CD4-positive, alpha-beta T cell (primary cell): ENCODE results near the gene GNRH2. TPM values are rescaled to one million over a fixed set of nuclear protein-coding genes. Genes with fewer than 3 reads are reported as not detected.

ENCODE experiments used
- ATAC-seq: fragments of 200-7000 bp; cut with Tn5 transposase; one replicate; pipeline ENCODE4 v1.10.0; 2022; ENCODE audit warnings: mild to moderate bottlenecking; ENCODE audit not compliant: poor library complexity
- CTCF ChIA-PET: fragments of 350-600 bp; sonication (Branson Sonifier 250); formaldehyde crosslinking; loops from one replicate; lab custom pipeline; 2021; ENCODE audit warnings: antibody characterized with exemption, inconsistent platforms; lab: Charles Lee
- POLR2A ChIA-PET: fragments of 350-600 bp; sonication (Branson Sonifier 250); formaldehyde crosslinking; loops from one replicate; lab custom pipeline; 2021; ENCODE audit warnings: antibody characterized with exemption, inconsistent platforms; lab: Charles Lee
- DNase-seq, 14 experiments: peaks; one replicate each; pipeline ENCODE4 v3.0.0-alpha.2; 2013 to 2020; ENCODE audit warnings: mixed read lengths in 2 of 14
- H3K27ac ChIP-seq, 2 donors: one replicate each; pipeline versions ENCODE4 v1.5.1 to v1.7.0; 2013; ENCODE audit warnings: low read length in 2 of 2, low read depth in 1 of 2, mild to moderate bottlenecking in 1 of 2
- H3K27me3 ChIP-seq, 2 experiments: 1 replicate in 1 of 2; 2 replicates in 1 of 2; pipeline versions ENCODE4 v1.6.1 to v1.7.0; 2013; ENCODE audit warnings: low read length in 2 of 2, control low read depth in 1 of 2, mild to moderate bottlenecking in 1 of 2, moderate library complexity in 1 of 2; ENCODE audit not compliant: insufficient read depth in 2 of 2, control insufficient read depth in 1 of 2
- H3K36me3 ChIP-seq: one replicate; pipeline ENCODE4 v1.6.1; 2013; ENCODE audit warnings: low read length, control low read depth; ENCODE audit not compliant: insufficient read depth
- H3K4me1 ChIP-seq: one replicate; pipeline ENCODE4 v1.6.1; 2013; ENCODE audit warnings: low read length, control low read depth; ENCODE audit not compliant: insufficient read depth
- H3K4me3 ChIP-seq: one replicate; pipeline ENCODE4 v1.5.1; 2013; ENCODE audit warnings: mild to moderate bottlenecking, low read length, moderate library complexity
- H3K9me3 ChIP-seq, 2 experiments: 1 replicate in 1 of 2; 2 replicates in 1 of 2; pipeline versions ENCODE4 v1.6.1 to v1.7.0; 2013; ENCODE audit warnings: low read length in 2 of 2, mild to moderate bottlenecking in 2 of 2, control low read depth in 1 of 2, moderate library complexity in 1 of 2; ENCODE audit not compliant: control insufficient read depth in 1 of 2, insufficient read depth in 1 of 2
- H3K27ac Mint-ChIP-seq: one replicate; pipeline ENCODE4 v1.8.0; 2020; ENCODE audit warnings: mixed read lengths
- H3K27me3 Mint-ChIP-seq: one replicate; pipeline ENCODE4 v1.8.0; 2021; ENCODE audit warnings: mixed read lengths
- H3K36me3 Mint-ChIP-seq: one replicate; pipeline ENCODE4 v1.8.0; 2021; ENCODE audit warnings: low read depth, mixed read lengths
- H3K4me1 Mint-ChIP-seq: one replicate; pipeline ENCODE4 v1.8.0; 2021; ENCODE audit warnings: low read depth, mixed read lengths
- H3K4me3 Mint-ChIP-seq: one replicate; pipeline ENCODE4 v1.8.0; 2020; ENCODE audit warnings: mild to moderate bottlenecking, mixed read lengths
- H3K9me3 Mint-ChIP-seq: one replicate; pipeline ENCODE4 v1.8.0; 2020; ENCODE audit warnings: mixed read lengths
- CTCF ChIP-seq: fragments of 200-600 bp; IDR thresholded peaks from one replicate; pipeline ENCODE4 v1.8.0; 2022; ENCODE audit warnings: antibody characterized with exemption, mild to moderate bottlenecking
- intact Hi-C, 2 experiments: fragments of 100-400 bp; cut with DNase I in 1 of 2; cut with micrococcal nuclease in 1 of 2; formaldehyde crosslinking; loops; one replicate each; pipeline versions ENCODE4 v1.15.1 to v1.9.0; 2023 to 2025; cut with DNase I, micrococcal nuclease
- total RNA-seq, 174 experiments: library from RNA in 2 of 174; stranded (reverse) in 2 of 174; gene quantifications; one replicate each; pipeline ENCODE4 v1.2.3 and lab custom pipeline; 2021 to 2026

Gene GNRH2
- total RNA-seq, 2 experiments from 2014 or later = not detected

GRCh38 chr20:3011752-3012151, 31.7 kb upstream of the GNRH2 start:
- ChIA-PET CTCF (no interaction called here), POLR2A (no interaction called here)
- H3K4me3 ChIP-seq = no peak overlapping the region
- no peaks in the 10 kb centered on the region for H3K4me1 ChIP-seq
- no peak for ATAC-seq
- no peaks in the 10 kb centered on the region for H3K27me3 ChIP-seq
- Mint-ChIP-seq H3K27me3 (no peaks in the 10 kb centered on the region), H3K27ac (no peak overlapping the region), H3K4me3 (no peak overlapping the region), H3K4me1 (peaks cover 8% of the 10 kb centered on the region), H3K36me3 (peaks cover 72% of the 10 kb centered on the region), H3K9me3 (no peaks in the 10 kb centered on the region)
- intact Hi-C loops = no loop called here
- peaks cover 41% of the 10 kb centered on the region for H3K36me3 ChIP-seq
- DNase-seq = no peak
- no peaks in the 10 kb centered on the region for H3K9me3 ChIP-seq
- TF ChIP-seq CTCF = no peak
- H3K27ac ChIP-seq = no peak overlapping the region

GRCh38 chr20:3013771-3014170, 29.7 kb upstream of the GNRH2 start:
- no peaks in the 10 kb centered on the region for H3K9me3 ChIP-seq
- POLR2A ChIA-PET = no interaction called here
- intact Hi-C loops = no loop called here

GRCh38 chr20:3014179-3014578, 29.2 kb upstream of the GNRH2 start:
- intact Hi-C loops = no loop called here
- POLR2A ChIA-PET = no interaction called here
- Histone ChIP-seq H3K27ac (no peak overlapping the region), H3K9me3 (no peaks in the 10 kb centered on the region), H3K4me1 (no peaks in the 10 kb centered on the region), H3K27me3 (no peaks in the 10 kb centered on the region), H3K36me3 (peaks cover 28% of the 10 kb centered on the region), H3K4me3 (no peak overlapping the region)
- no peaks in the 10 kb centered on the region for H3K9me3 Mint-ChIP-seq
- peaks cover 63% of the 10 kb centered on the region for H3K36me3 Mint-ChIP-seq
- no peak for DNase-seq
- no peak overlapping the region for H3K4me3 Mint-ChIP-seq
- no peak for ATAC-seq
- no peaks in the 10 kb centered on the region for H3K27me3 Mint-ChIP-seq
- CTCF ChIA-PET = interaction anchor here (0.9 kb wide), 1 partner anchor 13 kb away, joined by 3 read pairs; no protein-coding TSS in a partner anchor
- TF ChIP-seq CTCF = no peak
- no peak overlapping the region for H3K27ac Mint-ChIP-seq
- H3K4me1 Mint-ChIP-seq = peaks cover 8% of the 10 kb centered on the region

More at GRCh38 chr20:3013771-3014170, 29.7 kb upstream of the GNRH2 start:
- TF ChIP-seq CTCF = no peak
- H3K4me1 ChIP-seq = no peaks in the 10 kb centered on the region
- no peaks in the 10 kb centered on the region for H3K27me3 ChIP-seq
- DNase-seq = no peak
- Mint-ChIP-seq H3K36me3 (peaks cover 67% of the 10 kb centered on the region), H3K9me3 (no peaks in the 10 kb centered on the region), H3K4me1 (peaks cover 8% of the 10 kb centered on the region), H3K27me3 (no peaks in the 10 kb centered on the region), H3K4me3 (no peak overlapping the region), H3K27ac (no peak overlapping the region)
- H3K27ac ChIP-seq = no peak overlapping the region
- H3K4me3 ChIP-seq = no peak overlapping the region
- CTCF ChIA-PET = interaction anchor here (0.9 kb wide), 1 partner anchor 13 kb away, joined by 3 read pairs; no protein-coding TSS in a partner anchor
- no peak for ATAC-seq
- peaks cover 32% of the 10 kb centered on the region for H3K36me3 ChIP-seq
